HPDE6-E6E7 (cell line): ENCODE measurements around the gene WASF2.
"Not testable (repeated sequence)": the region's sequence is repeated elsewhere in the genome, so short reads cannot be mapped to it uniquely, and the experiment has no call there.

Experiments
- DNase-seq: peaks from one replicate; pipeline ENCODE4 v3.0.0; 2011; ENCODE audit warnings: missing footprints; ENCODE audit errors: extremely low spot score

WASF2 gene

GRCh38 chr1:27521861-27522431, 32.0 kb upstream of the WASF2 start:
- DNase-seq, result no peak

GRCh38 chr1:27521336-27521831, 31.4 kb upstream of the WASF2 start:
- no peak for DNase-seq

GRCh38 chr1:27520651-27521050, 30.7 kb upstream of the WASF2 start:
- DNase-seq, result no peak

- DNase-seq, result no peak
These were observed 29.6 kb upstream of the WASF2 start for GRCh38 chr1:27519331-27520258.

- no peak for DNase-seq
These were observed 28.8 kb upstream of the WASF2 start for GRCh38 chr1:27518808-27519207.

GRCh38 chr1:27517907-27518718, 28.1 kb upstream of the WASF2 start:
- DNase-seq, result no peak

GRCh38 chr1:27517301-27517700, 27.3 kb upstream of the WASF2 start:
- no peak for DNase-seq

GRCh38 chr1:27515626-27516025, 25.7 kb upstream of the WASF2 start:
- no peak for DNase-seq

- DNase-seq, result no peak
These were observed 24.0 kb upstream of the WASF2 start for GRCh38 chr1:27513958-27514357.

- DNase-seq, result no peak
These were observed 23.6 kb upstream of the WASF2 start for GRCh38 chr1:27513528-27513927.

- DNase-seq, result no peak
These were observed 19.4 kb upstream of the WASF2 start for GRCh38 chr1:27509127-27510080.

- DNase-seq, result no peak
These were observed 18.1 kb upstream of the WASF2 start for GRCh38 chr1:27507960-27508665.

- DNase-seq, result no peak
These were observed 16.7 kb upstream of the WASF2 start for GRCh38 chr1:27506703-27507102.

GRCh38 chr1:27505420-27505680, 15.4 kb upstream of the WASF2 start:
- no peak for DNase-seq

GRCh38 chr1:27504588-27505419, 14.8 kb upstream of the WASF2 start:
- no peak for DNase-seq

GRCh38 chr1:27503844-27504587, 14.0 kb upstream of the WASF2 start:
- DNase-seq, result no peak

GRCh38 chr1:27503033-27503432, 13.1 kb upstream of the WASF2 start:
- no peak for DNase-seq

GRCh38 chr1:27501159-27501558, 11.2 kb upstream of the WASF2 start:
- not testable (repeated sequence) for DNase-seq

- no peak for DNase-seq
These were observed 9.2 kb upstream of the WASF2 start for GRCh38 chr1:27499142-27499541.
